ENCODE data around the gene ARL15.

DNA sequence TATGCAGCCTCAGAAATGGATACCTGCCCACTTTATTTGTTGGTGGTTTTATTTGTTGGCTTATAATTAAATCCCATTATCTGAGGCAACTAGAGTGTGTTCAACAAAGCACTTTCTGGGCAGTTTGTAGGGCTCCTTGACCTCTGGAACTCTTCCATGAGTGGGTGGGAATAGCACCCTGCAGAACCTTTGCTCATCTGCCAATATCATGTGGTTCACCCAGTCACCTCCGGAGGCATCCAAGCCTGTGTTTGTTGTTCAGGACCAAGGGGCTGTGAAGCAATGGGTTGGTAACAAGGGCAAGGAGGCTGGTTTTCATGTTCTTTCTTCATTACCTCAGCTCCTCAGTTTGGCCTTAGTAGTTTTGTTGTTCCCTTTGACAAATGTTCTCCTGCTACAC, 436.0 kb downstream of the ARL15 start:
- TF ChIP-seq POLR2AphosphoS5 (IDR thresholded peaks at IDR 0.05; ENCODE audit: low read depth, low read length) (no peak), POLR2A (IDR thresholded peaks at IDR 0.05; ENCODE audit: low read depth, low read length) (no peak), PAX5 (IDR thresholded peaks at IDR 0.05; ENCODE audit: insufficient read depth, low read length, severe bottlenecking) (no peak), TAF1 (IDR thresholded peaks at IDR 0.05; ENCODE audit: low read depth, low read length) (no peak)

Measured in GM12891 (cell line).